ENCODE data around the gene PDGFA. TPM values are rescaled to one million over a fixed set of nuclear protein-coding genes. Genes with fewer than 3 reads are reported as not detected.

The PDGFA gene
- total RNA-seq, 1 donor from 2014 or later, result 0.85 TPM

GRCh38 chr7:514651-515598 is 4.7 kb downstream of the PDGFA start:
- DNase-seq (ENCODE audit: low spot score), result no peak
- Mint-ChIP-seq H3K27me3 (ENCODE audit: unreplicated experiment) (peaks cover 15% of the 10 kb centered on the region), H3K4me1 (ENCODE audit: unreplicated experiment) (peaks cover 5% of the 10 kb centered on the region), H3K9me3 (ENCODE audit: unreplicated experiment) (no peaks in the 10 kb centered on the region), H3K36me3 (ENCODE audit: low read depth, unreplicated experiment) (peaks cover 4% of the 10 kb centered on the region), H3K4me3 (ENCODE audit: unreplicated experiment) (no peak overlapping the region), H3K27ac (ENCODE audit: unreplicated experiment) (no peak overlapping the region)
- no peak for TF ChIP-seq CTCF (IDR thresholded peaks at IDR 0.05; ENCODE audit: unreplicated experiment)

GRCh38 chr7:514242-514641 is 5.4 kb downstream of the PDGFA start:
- Mint-ChIP-seq H3K36me3 (ENCODE audit: low read depth, unreplicated experiment) (peaks cover 4% of the 10 kb centered on the region), H3K4me3 (ENCODE audit: unreplicated experiment) (no peak overlapping the region), H3K4me1 (ENCODE audit: unreplicated experiment) (peaks cover 5% of the 10 kb centered on the region), H3K27me3 (ENCODE audit: unreplicated experiment) (peaks cover 17% of the 10 kb centered on the region), H3K27ac (ENCODE audit: unreplicated experiment) (no peak overlapping the region), H3K9me3 (ENCODE audit: unreplicated experiment) (no peaks in the 10 kb centered on the region)
- no peak for DNase-seq (ENCODE audit: low spot score)
- no peak for TF ChIP-seq CTCF (IDR thresholded peaks at IDR 0.05; ENCODE audit: unreplicated experiment)

- no peak for DNase-seq (ENCODE audit: low spot score)
Observed at GRCh38 chr7:513521-514166, 6.0 kb downstream of the PDGFA start.

GRCh38 chr7:512541-513311 is 6.9 kb downstream of the PDGFA start:
- H3K27me3 Mint-ChIP-seq (ENCODE audit: unreplicated experiment), result peaks cover 20% of the 10 kb centered on the region
- H3K36me3 Mint-ChIP-seq (ENCODE audit: low read depth, unreplicated experiment), result peaks cover 4% of the 10 kb centered on the region
- no peak for TF ChIP-seq CTCF (IDR thresholded peaks at IDR 0.05; ENCODE audit: unreplicated experiment)
- no peak for DNase-seq (ENCODE audit: low spot score)
- H3K9me3 Mint-ChIP-seq (ENCODE audit: unreplicated experiment), result no peaks in the 10 kb centered on the region
- peaks cover 2% of the 10 kb centered on the region for H3K4me1 Mint-ChIP-seq (ENCODE audit: unreplicated experiment)
- H3K27ac Mint-ChIP-seq (ENCODE audit: unreplicated experiment), result no peak overlapping the region
- H3K4me3 Mint-ChIP-seq (ENCODE audit: unreplicated experiment), result no peak overlapping the region

More at GRCh38 chr7:513521-514166, 6.0 kb downstream of the PDGFA start:
- H3K4me1 Mint-ChIP-seq (ENCODE audit: unreplicated experiment), result peaks cover 5% of the 10 kb centered on the region
- H3K27me3 Mint-ChIP-seq (ENCODE audit: unreplicated experiment), result peaks cover 17% of the 10 kb centered on the region
- H3K9me3 Mint-ChIP-seq (ENCODE audit: unreplicated experiment), result no peaks in the 10 kb centered on the region
- H3K27ac Mint-ChIP-seq (ENCODE audit: unreplicated experiment), result peak overlapping the region; percentile 26
- H3K36me3 Mint-ChIP-seq (ENCODE audit: low read depth, unreplicated experiment), result peaks cover 4% of the 10 kb centered on the region
- no peak for TF ChIP-seq CTCF (IDR thresholded peaks at IDR 0.05; ENCODE audit: unreplicated experiment)
- no peak overlapping the region for H3K4me3 Mint-ChIP-seq (ENCODE audit: unreplicated experiment)

Data from endothelial cell (in vitro differentiated cells).